Endothelial cell of umbilical vein (primary cell): ENCODE results near the gene ACAA1.

ENCODE experiments used
- CTCF ChIP-seq, 2 donors: IDR thresholded peaks; 1 replicate in 1 of 2; 2 replicates in 1 of 2; pipeline ENCODE4 v1.5.1; 2011; ENCODE audit warnings: low read length in 2 of 2, mild to moderate bottlenecking in 2 of 2, moderate library complexity in 2 of 2, control low read depth in 1 of 2, inconsistent platforms in 1 of 2, low read depth in 1 of 2; ENCODE audit not compliant: insufficient read depth in 1 of 2; ENCODE audit errors: extremely low read depth in 1 of 2
- EZH2 ChIP-seq: IDR thresholded peaks from 2 replicates; pipeline ENCODE4 v1.6.1; 2012; ENCODE audit warnings: borderline replicate concordance, low read depth, mild to moderate bottlenecking, moderate library complexity, low read length, inconsistent platforms; ENCODE audit not compliant: severe bottlenecking
- FOS ChIP-seq: IDR thresholded peaks from 2 replicates; pipeline ENCODE4 v1.6.1; 2011; ENCODE audit warnings: mild to moderate bottlenecking, low read length, moderate library complexity, borderline replicate concordance; ENCODE audit not compliant: insufficient read depth
- JUN ChIP-seq: IDR thresholded peaks from 2 replicates; pipeline ENCODE4 v1.6.1; 2011; ENCODE audit warnings: borderline replicate concordance, low read depth; ENCODE audit not compliant: insufficient read length, insufficient read depth
- POLR2A ChIP-seq: IDR thresholded peaks from 2 replicates; pipeline ENCODE4 v1.6.1; 2012; ENCODE audit warnings: low read depth, mild to moderate bottlenecking, control low read depth, low read length
- POLR2AphosphoS5 ChIP-seq: IDR thresholded peaks from 2 replicates; pipeline ENCODE4 v1.6.1; 2012; ENCODE audit warnings: low read depth, mild to moderate bottlenecking, control low read depth, low read length, moderate library complexity; ENCODE audit not compliant: insufficient read depth

GRCh38 chr3:38109580-38110313 is 27.2 kb downstream of the ACAA1 start:
- TF ChIP-seq EZH2 = no peak
- TF ChIP-seq CTCF (IDR thresholded peaks at IDR 0.05; ENCODE audit: extremely low read depth in 1 of 2, insufficient read depth in 1 of 2, low read depth in 1 of 2, low read length in 2 of 2) = no peak
- TF ChIP-seq POLR2AphosphoS5 = no peak
- no peak for TF ChIP-seq JUN
- no peak for TF ChIP-seq FOS
- no peak for TF ChIP-seq POLR2A
